GM20000 (cell line): ENCODE results near the gene ATG5.

ENCODE experiments used
- DNase-seq: peaks from one replicate; pipeline ENCODE4 v3.0.0; 2012; ENCODE audit warnings: low spot score
- CTCF ChIP-seq: IDR thresholded peaks from 2 replicates; pipeline ENCODE4 v1.5.1; 2012; ENCODE audit warnings: mild to moderate bottlenecking, control low read depth; ENCODE audit errors: extremely low read depth, missing control alignments

Gene ATG5

GRCh38 chr6:106134906-106135634 lies 190.5 kb downstream of the ATG5 start:
- no peak for TF ChIP-seq CTCF
- DNase-seq: no peak
